ENCODE measurements around the gene CCR6.

DNA sequence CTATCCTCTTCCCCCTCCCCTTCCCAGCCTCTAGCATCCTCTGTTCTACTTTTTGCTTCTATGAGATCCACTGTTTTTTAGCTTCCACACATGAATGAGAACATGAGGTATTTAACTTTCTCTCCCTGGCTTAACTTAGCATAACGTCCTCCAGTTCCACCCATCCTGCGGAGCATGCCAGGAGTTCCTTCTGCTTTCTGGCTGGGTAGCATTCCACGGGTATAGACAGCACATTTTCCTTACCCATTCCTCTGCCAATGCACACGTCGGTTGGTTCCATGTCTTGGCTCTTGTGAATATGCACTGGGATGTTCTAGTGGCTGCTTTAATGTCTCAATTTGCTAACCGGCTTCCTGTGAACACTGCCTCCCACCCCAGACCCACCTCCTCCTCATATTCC is 13.2 kb upstream of the CCR6 start:
- TF ChIP-seq, protein P1, sequence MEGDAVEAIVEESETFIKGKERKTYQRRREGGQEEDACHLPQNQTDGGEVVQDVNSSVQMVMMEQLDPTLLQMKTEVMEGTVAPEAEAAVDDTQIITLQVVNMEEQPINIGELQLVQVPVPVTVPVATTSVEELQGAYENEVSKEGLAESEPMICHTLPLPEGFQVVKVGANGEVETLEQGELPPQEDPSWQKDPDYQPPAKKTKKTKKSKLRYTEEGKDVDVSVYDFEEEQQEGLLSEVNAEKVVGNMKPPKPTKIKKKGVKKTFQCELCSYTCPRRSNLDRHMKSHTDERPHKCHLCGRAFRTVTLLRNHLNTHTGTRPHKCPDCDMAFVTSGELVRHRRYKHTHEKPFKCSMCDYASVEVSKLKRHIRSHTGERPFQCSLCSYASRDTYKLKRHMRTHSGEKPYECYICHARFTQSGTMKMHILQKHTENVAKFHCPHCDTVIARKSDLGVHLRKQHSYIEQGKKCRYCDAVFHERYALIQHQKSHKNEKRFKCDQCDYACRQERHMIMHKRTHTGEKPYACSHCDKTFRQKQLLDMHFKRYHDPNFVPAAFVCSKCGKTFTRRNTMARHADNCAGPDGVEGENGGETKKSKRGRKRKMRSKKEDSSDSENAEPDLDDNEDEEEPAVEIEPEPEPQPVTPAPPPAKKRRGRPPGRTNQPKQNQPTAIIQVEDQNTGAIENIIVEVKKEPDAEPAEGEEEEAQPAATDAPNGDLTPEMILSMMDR (IDR thresholded peaks at IDR 0.05; ENCODE audit: low read depth, low read length), result no peak
- no peak for TF ChIP-seq EZH2phosphoT487 (IDR thresholded peaks at IDR 0.05; ENCODE audit: low read depth)
